ENCODE data around the gene FXYD6. TPM values are rescaled to one million over a fixed set of nuclear protein-coding genes. Genes with fewer than 3 reads are reported as not detected.

Gene FXYD6
- polyA plus RNA-seq, 1 of the 3 experiments (the other 2 are of a cell fraction): 1.4 TPM

DNA sequence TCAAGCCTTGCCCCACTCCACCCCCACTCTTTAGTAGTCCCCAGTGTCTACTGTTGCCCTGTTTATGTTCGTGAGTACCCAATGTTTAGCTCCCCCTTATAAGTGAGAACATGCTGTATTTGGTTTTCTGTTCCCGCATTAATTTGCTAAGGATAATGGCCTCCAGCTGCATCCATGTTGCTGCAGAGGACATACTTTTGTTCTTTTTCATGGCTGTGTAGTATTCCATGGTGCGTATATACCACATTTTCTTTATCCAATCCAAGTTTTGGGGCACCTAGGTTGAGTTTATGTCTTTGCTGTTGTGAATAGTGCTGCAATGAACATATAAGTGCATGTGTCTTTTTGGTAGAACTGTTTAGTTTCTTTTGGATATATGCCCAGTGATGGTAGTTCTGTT lies 16.2 kb upstream of the FXYD6 start:
- no peaks in the 10 kb centered on the region for H4K20me1 ChIP-seq (ENCODE audit: insufficient read depth)
- CTCF ChIA-PET: interaction anchor here (1.1 to 1.7 kb wide), 5 partner anchors 11 to 55 kb away, joined by 3 to 6 read pairs (median 4); no protein-coding TSS in a partner anchor
- H3K4me1 ChIP-seq (ENCODE audit: control insufficient read depth in 1 of 2, insufficient read depth in 2 of 2, low read depth in 1 of 2, low read length in 1 of 2): peaks cover 0 to 5% of the 10 kb centered on the region in 2 experiments; a peak in 1 of 4 replicates
- H3K9me3 ChIP-seq: no peaks in the 10 kb centered on the region
- no peaks in the 10 kb centered on the region for H3F3A ChIP-seq (replicated peaks; ENCODE audit: insufficient read depth)
- no peaks in the 10 kb centered on the region for H3K36me3 ChIP-seq (replicated peaks in 1 of 2; ENCODE audit: control insufficient read depth in 1 of 2, insufficient read depth in 2 of 2, low read length in 1 of 2)
- no peaks in the 10 kb centered on the region for H3K79me2 ChIP-seq (ENCODE audit: insufficient read depth)
- no peak overlapping the region for H3K27ac ChIP-seq (ENCODE audit: low read depth in 2 of 2, low read length in 1 of 2)
- no peak overlapping the region for H3K9ac ChIP-seq
- H3K4me2 ChIP-seq: no peak overlapping the region
- WGBS (ENCODE audit: low lambda C conversion rate): 46% methylated on average over 3 of the region's 3 CpGs
- TF ChIP-seq, protein P1, sequence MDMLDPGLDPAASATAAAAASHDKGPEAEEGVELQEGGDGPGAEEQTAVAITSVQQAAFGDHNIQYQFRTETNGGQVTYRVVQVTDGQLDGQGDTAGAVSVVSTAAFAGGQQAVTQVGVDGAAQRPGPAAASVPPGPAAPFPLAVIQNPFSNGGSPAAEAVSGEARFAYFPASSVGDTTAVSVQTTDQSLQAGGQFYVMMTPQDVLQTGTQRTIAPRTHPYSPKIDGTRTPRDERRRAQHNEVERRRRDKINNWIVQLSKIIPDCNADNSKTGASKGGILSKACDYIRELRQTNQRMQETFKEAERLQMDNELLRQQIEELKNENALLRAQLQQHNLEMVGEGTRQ (IDR thresholded peaks at IDR 0.05; ENCODE audit: borderline replicate concordance, low read depth, low read length): no peak
- TF ChIP-seq TEAD4 (IDR thresholded peaks at IDR 0.05; ENCODE audit: borderline replicate concordance, insufficient read depth) (no peak), GABPA (IDR thresholded peaks at IDR 0.05; ENCODE audit: low read depth) (no peak), FOXM1 (IDR thresholded peaks at IDR 0.05; ENCODE audit: low read depth) (no peak), CHD2 (IDR thresholded peaks at IDR 0.05; ENCODE audit: low read length, partially characterized antibody) (no peak), GATA2 (CRISPR knock-in tag; IDR thresholded peaks at IDR 0.05) (no peak), EZH2phosphoT487 (IDR thresholded peaks at IDR 0.05; ENCODE audit: borderline replicate concordance, low read depth) (no peak), NFIC (IDR thresholded peaks at IDR 0.05; ENCODE audit: borderline replicate concordance) (no peak), RCOR1 (IDR thresholded peaks at IDR 0.05; ENCODE audit: low read length) (no peak), MXI1 (IDR thresholded peaks at IDR 0.05; ENCODE audit: low read depth, low read length) (no peak), FOSL2 (IDR thresholded peaks at IDR 0.05; ENCODE audit: borderline replicate concordance, low read depth) (no peak), YY1 (IDR thresholded peaks at IDR 0.05; ENCODE audit: low read depth) (no peak), NRF1 (IDR thresholded peaks at IDR 0.05; ENCODE audit: low read depth, low read length) (no peak), EP300 (IDR thresholded peaks at IDR 0.05; ENCODE audit: borderline replicate concordance in 1 of 2, low read depth in 1 of 2, low read length in 1 of 2) (no peak)
- TF ChIP-seq, protein P2, sequence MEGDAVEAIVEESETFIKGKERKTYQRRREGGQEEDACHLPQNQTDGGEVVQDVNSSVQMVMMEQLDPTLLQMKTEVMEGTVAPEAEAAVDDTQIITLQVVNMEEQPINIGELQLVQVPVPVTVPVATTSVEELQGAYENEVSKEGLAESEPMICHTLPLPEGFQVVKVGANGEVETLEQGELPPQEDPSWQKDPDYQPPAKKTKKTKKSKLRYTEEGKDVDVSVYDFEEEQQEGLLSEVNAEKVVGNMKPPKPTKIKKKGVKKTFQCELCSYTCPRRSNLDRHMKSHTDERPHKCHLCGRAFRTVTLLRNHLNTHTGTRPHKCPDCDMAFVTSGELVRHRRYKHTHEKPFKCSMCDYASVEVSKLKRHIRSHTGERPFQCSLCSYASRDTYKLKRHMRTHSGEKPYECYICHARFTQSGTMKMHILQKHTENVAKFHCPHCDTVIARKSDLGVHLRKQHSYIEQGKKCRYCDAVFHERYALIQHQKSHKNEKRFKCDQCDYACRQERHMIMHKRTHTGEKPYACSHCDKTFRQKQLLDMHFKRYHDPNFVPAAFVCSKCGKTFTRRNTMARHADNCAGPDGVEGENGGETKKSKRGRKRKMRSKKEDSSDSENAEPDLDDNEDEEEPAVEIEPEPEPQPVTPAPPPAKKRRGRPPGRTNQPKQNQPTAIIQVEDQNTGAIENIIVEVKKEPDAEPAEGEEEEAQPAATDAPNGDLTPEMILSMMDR (IDR thresholded peaks at IDR 0.05): no peak
- TF ChIP-seq, protein P3, sequence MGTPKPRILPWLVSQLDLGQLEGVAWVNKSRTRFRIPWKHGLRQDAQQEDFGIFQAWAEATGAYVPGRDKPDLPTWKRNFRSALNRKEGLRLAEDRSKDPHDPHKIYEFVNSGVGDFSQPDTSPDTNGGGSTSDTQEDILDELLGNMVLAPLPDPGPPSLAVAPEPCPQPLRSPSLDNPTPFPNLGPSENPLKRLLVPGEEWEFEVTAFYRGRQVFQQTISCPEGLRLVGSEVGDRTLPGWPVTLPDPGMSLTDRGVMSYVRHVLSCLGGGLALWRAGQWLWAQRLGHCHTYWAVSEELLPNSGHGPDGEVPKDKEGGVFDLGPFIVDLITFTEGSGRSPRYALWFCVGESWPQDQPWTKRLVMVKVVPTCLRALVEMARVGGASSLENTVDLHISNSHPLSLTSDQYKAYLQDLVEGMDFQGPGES (IDR thresholded peaks at IDR 0.05; ENCODE audit: low read depth, low read length): no peak
- no peaks in the 10 kb centered on the region; the same call in 1 of the 2 replicates for H3K27me3 ChIP-seq (ENCODE audit: insufficient read depth)
- no peak overlapping the region for H3K4me3 ChIP-seq (ENCODE audit: low read depth in 2 of 2, low read length in 1 of 2)
- POLR2A ChIA-PET: no interaction called here
- H3K9me2 ChIP-seq: no peaks in the 10 kb centered on the region
- H2AFZ ChIP-seq (ENCODE audit: low read depth): no peak overlapping the region
- no peak for DNase-seq
